HCT116 (cell line): ENCODE results near the gene CALM3. TPM values are rescaled to one million over a fixed set of nuclear protein-coding genes. Genes with fewer than 3 reads are reported as not detected.

Experiments used
- ATAC-seq: fragments of 200-7000 bp; cut with Tn5 transposase; 2 replicates; pipeline ENCODE4 v1.9.1; 2020; ENCODE audit warnings: mild to moderate bottlenecking, moderate library complexity
- BruUV-seq: library from RNA; stranded (reverse); fragments of 400-500 nt; replicated peaks from 2 replicates; lab custom pipeline; 2021; lab: Mats Ljungman, UMichigan
- CTCF ChIA-PET: fragments of 300-600 bp; sonication (Branson Sonifier 250); formaldehyde crosslinking; loops from one replicate; lab custom pipeline; 2021; ENCODE audit warnings: antibody characterized with exemption; lab: Charles Lee
- POLR2A ChIA-PET: fragments of 300-600, 350-600 bp; sonication (Branson Sonifier 250); formaldehyde crosslinking; loops from one replicate; lab custom pipeline; 2021; ENCODE audit warnings: antibody characterized with exemption; lab: Charles Lee
- RAD21 ChIA-PET, 2 experiments: fragments of 300-600 bp; sonication (Branson Sonifier 250); formaldehyde crosslinking; loops; one replicate each; lab custom pipeline; 2023; ENCODE audit warnings: low total read pairs in 2 of 2; ENCODE audit not compliant: uncharacterized antibody in 2 of 2, unreplicated experiment in 2 of 2, low non-redundant PET in 1 of 2; lab: Charles Lee
- DNase-seq: peaks from one replicate; pipeline ENCODE4 v3.0.0-alpha.2; 2010; ENCODE audit warnings: low read depth, low spot score
- H2AFZ ChIP-seq: fragments of 200-600 bp; shearing (Covaris generic), sonication (generic); 2 replicates; pipeline ENCODE4 v1.6.1; 2017; ENCODE audit warnings: low read depth, mixed run types, mixed read lengths, antibody characterized with exemption, low read length; ENCODE audit not compliant: poor library complexity, severe bottlenecking
- H3K27ac ChIP-seq: 2 replicates; pipeline ENCODE4 v1.5.1; 2012; ENCODE audit warnings: low read depth, low read length
- H3K27me3 ChIP-seq: fragments of 200-600 bp; sonication (generic); 2 replicates; pipeline ENCODE4 v1.6.1; 2016; ENCODE audit warnings: mixed run types, low read length, mixed read lengths; ENCODE audit not compliant: insufficient read depth
- H3K36me3 ChIP-seq, 2 experiments: fragments of 200-500 bp in 1 of 2; fragments of 200-600 bp in 1 of 2; sonication (Bioruptor generic) in 1 of 2; sonication (generic) in 1 of 2; 2 replicates each; pipeline versions ENCODE4 v1.5.1 to v1.6.1; 2014 to 2016; ENCODE audit warnings: low read length in 2 of 2, inconsistent platforms in 1 of 2, mixed read lengths in 1 of 2, mixed run types in 1 of 2; ENCODE audit not compliant: insufficient read depth in 2 of 2, control insufficient read depth in 1 of 2
- H3K4me1 ChIP-seq, 2 experiments: fragments of 200-600 bp in 1 of 2; sonication (generic) in 1 of 2; 2 replicates each; pipeline versions ENCODE4 v1.5.1 to v1.6.1; 2012 to 2017; ENCODE audit warnings: low read length in 2 of 2, inconsistent platforms in 1 of 2, mild to moderate bottlenecking in 1 of 2, mixed read lengths in 1 of 2, mixed run types in 1 of 2, moderate library complexity in 1 of 2; ENCODE audit not compliant: insufficient read depth in 2 of 2, control insufficient read depth in 1 of 2
- H3K4me2 ChIP-seq: fragments of 200-600 bp; sonication (generic); 2 replicates; pipeline ENCODE4 v1.6.1; 2017; ENCODE audit warnings: mixed run types, low read length, mixed read lengths
- H3K4me3 ChIP-seq, 2 experiments: fragments of 200-600 bp in 1 of 2; sonication (generic) in 1 of 2; replicated peaks in 1 of 2; 2 replicates each; pipeline ENCODE4 v1.5.1; 2011 to 2016; ENCODE audit warnings: low read length in 2 of 2, control low read depth in 1 of 2, low read depth in 1 of 2, mild to moderate bottlenecking in 1 of 2, mixed read lengths in 1 of 2, mixed run types in 1 of 2
- H3K79me2 ChIP-seq: fragments of 200-600 bp; sonication (generic); 2 replicates; pipeline ENCODE4 v1.6.1; 2017; ENCODE audit warnings: mild to moderate bottlenecking, mixed run types, low read length, moderate library complexity, mixed read lengths; ENCODE audit not compliant: insufficient read depth
- H3K9ac ChIP-seq: fragments of 200-600 bp; sonication (generic); 2 replicates; pipeline ENCODE4 v1.6.1; 2016; ENCODE audit warnings: low read length, mixed read lengths
- H3K9me2 ChIP-seq: fragments of 200-600 bp; sonication (generic), shearing (Covaris generic); 2 replicates; pipeline ENCODE4 v1.6.1; 2017; ENCODE audit warnings: mixed run types, mild to moderate bottlenecking, moderate library complexity; ENCODE audit not compliant: insufficient read depth
- H3K9me3 ChIP-seq, 2 experiments: fragments of 200-500 bp in 1 of 2; fragments of 200-600 bp in 1 of 2; sonication (Bioruptor generic) in 1 of 2; sonication (generic) in 1 of 2; 2 replicates each; pipeline ENCODE4 v1.6.1; 2014 to 2017; ENCODE audit warnings: low read length in 2 of 2, mixed read lengths in 2 of 2, inconsistent platforms in 1 of 2, low read depth in 1 of 2, mild to moderate bottlenecking in 1 of 2, mixed run types in 1 of 2, moderate library complexity in 1 of 2; ENCODE audit not compliant: control insufficient read depth in 1 of 2, insufficient read depth in 1 of 2
- H4K20me1 ChIP-seq: fragments of 200-600 bp; sonication (generic), shearing (Covaris generic); 2 replicates; pipeline ENCODE4 v1.6.1; 2017; ENCODE audit warnings: mixed run types, mild to moderate bottlenecking, moderate library complexity; ENCODE audit not compliant: insufficient read depth
- CBX3 ChIP-seq: IDR thresholded peaks from 2 replicates; pipeline ENCODE4 v1.6.1; 2012; ENCODE audit warnings: low read depth
- EZH2phosphoT487 ChIP-seq: fragments of 200-600 bp; IDR thresholded peaks from 2 replicates; pipeline ENCODE4 v1.6.1; 2018; ENCODE audit warnings: antibody characterized with exemption, borderline replicate concordance
- FOSL1 ChIP-seq: IDR thresholded peaks from 2 replicates; pipeline ENCODE4 v1.6.1; 2012; ENCODE audit warnings: low read depth
- POLR2A ChIP-seq: IDR thresholded peaks from 2 replicates; pipeline ENCODE4 v1.7.0; 2011; ENCODE audit warnings: borderline replicate concordance; ENCODE audit not compliant: insufficient read depth, insufficient read length; ENCODE audit errors: extremely low read depth
- TCF7L2 ChIP-seq: IDR thresholded peaks from 2 replicates; pipeline ENCODE4 v1.7.0; 2011; ENCODE audit warnings: borderline replicate concordance, inconsistent platforms; ENCODE audit not compliant: insufficient read depth, insufficient read length; ENCODE audit errors: extremely low read depth
- ZBTB33 ChIP-seq: IDR thresholded peaks from 2 replicates; pipeline ENCODE4 v1.6.1; 2011; ENCODE audit warnings: mild to moderate bottlenecking, low read length, moderate library complexity; ENCODE audit not compliant: insufficient replicate concordance; ENCODE audit errors: extremely low read depth
- ZFX ChIP-seq: fragments of 450-650 bp; IDR thresholded peaks from 2 replicates; pipeline ENCODE4 v1.6.1; 2017
- ZNF274 ChIP-seq: fragments of 200-500 bp; sonication (Bioruptor generic); IDR thresholded peaks from 2 replicates; pipeline ENCODE4 v1.6.1; 2014; ENCODE audit warnings: mild to moderate bottlenecking, low read depth, low read length, inconsistent platforms
- intact Hi-C: fragments of 100-400 bp; cut with micrococcal nuclease; formaldehyde crosslinking; loops from 2 replicates; pipeline ENCODE4 v1.10.0; 2022
- total RNA-seq: library from RNA; stranded (reverse); gene quantifications from one replicate; pipeline ENCODE4 v1.2.1, GENCODE V29; 2021; ENCODE audit not compliant: unreplicated experiment

CALM3 gene
- total RNA-seq, 1 experiment from 2014 or later, result 335 TPM

DNA sequence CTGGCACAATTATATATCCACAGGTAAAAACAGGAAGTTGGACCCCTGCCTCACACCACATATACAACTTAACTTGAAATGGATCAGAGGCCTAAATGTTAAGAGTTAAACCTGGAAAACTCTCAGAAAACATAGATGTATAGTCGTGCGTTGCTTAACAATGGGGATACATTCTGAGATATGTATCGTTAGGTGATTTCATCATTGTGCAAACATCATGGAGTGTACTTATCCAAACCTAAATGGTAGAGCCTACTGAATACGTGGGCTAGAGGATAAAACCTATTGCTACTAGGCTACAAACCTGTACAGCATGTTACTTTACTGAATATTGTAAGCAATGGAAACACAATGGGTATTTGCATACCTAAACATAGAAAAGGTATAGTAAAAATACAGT, 14.8 kb upstream of the CALM3 start:
- BruUV-seq, result no TSS peak
- intact Hi-C loops, result no loop called here
- Histone ChIP-seq H3K27ac (no peak overlapping the region), H3K4me1 (no peaks in the 10 kb centered on the region), H4K20me1 (no peaks in the 10 kb centered on the region), H3K4me3 (no peak overlapping the region), H3K36me3 (no peaks in the 10 kb centered on the region), H3K9me2 (no peaks in the 10 kb centered on the region), H3K4me2 (no peak overlapping the region), H3K79me2 (no peaks in the 10 kb centered on the region), H3K9ac (no peak overlapping the region), H3K9me3 (no peaks in the 10 kb centered on the region), H2AFZ (no peak overlapping the region), H3K27me3 (no peaks in the 10 kb centered on the region)
- ATAC-seq (no peak), DNase-seq (no peak)
- CTCF ChIA-PET, result no interaction called here
- POLR2A ChIA-PET, result no interaction called here
- TF ChIP-seq POLR2A (no peak), CBX3 (no peak), ZNF274 (no peak), ZFX (no peak), FOSL1 (no peak), ZBTB33 (no peak)
- RAD21 ChIA-PET, result no interaction called here

- TF ChIP-seq TCF7L2 (no peak), EZH2phosphoT487 (no peak)
- Histone ChIP-seq H3K9me2 (no peaks in the 10 kb centered on the region), H3K27ac (no peak overlapping the region), H4K20me1 (no peaks in the 10 kb centered on the region), H3K9me3 (no peaks in the 10 kb centered on the region), H3K9ac (no peak overlapping the region), H2AFZ (no peak overlapping the region), H3K79me2 (no peaks in the 10 kb centered on the region), H3K4me3 (no peak overlapping the region), H3K4me2 (no peak overlapping the region), H3K36me3 (no peaks in the 10 kb centered on the region), H3K4me1 (no peaks in the 10 kb centered on the region), H3K27me3 (no peaks in the 10 kb centered on the region)
- intact Hi-C loops, result no loop called here
- no peak for ATAC-seq
- no peak for DNase-seq
- ChIA-PET CTCF (interaction anchor here (1.3 kb wide), 1 partner anchor 74 kb away, joined by 5 read pairs; no protein-coding TSS in a partner anchor), POLR2A (no interaction called here), RAD21 (no interaction called here)
- no TSS peak for BruUV-seq
These were observed 13.3 kb upstream of the CALM3 start for GRCh38 chr19:46587861-46588260.
